ENCODE results near the gene HMCN2. TPM values are rescaled to one million over a fixed set of nuclear protein-coding genes. Genes with fewer than 3 reads are reported as not detected.

HMCN2 gene
- total RNA-seq, 1 donor from 2014 or later, result 7.8 TPM

- no peak overlapping the region for H3K4me3 ChIP-seq
- ATAC-seq, result no peak
- intact Hi-C loops (cut with DNase I), result no loop called here
- H3K36me3 ChIP-seq, result no peaks in the 10 kb centered on the region
- TF ChIP-seq, protein P1, sequence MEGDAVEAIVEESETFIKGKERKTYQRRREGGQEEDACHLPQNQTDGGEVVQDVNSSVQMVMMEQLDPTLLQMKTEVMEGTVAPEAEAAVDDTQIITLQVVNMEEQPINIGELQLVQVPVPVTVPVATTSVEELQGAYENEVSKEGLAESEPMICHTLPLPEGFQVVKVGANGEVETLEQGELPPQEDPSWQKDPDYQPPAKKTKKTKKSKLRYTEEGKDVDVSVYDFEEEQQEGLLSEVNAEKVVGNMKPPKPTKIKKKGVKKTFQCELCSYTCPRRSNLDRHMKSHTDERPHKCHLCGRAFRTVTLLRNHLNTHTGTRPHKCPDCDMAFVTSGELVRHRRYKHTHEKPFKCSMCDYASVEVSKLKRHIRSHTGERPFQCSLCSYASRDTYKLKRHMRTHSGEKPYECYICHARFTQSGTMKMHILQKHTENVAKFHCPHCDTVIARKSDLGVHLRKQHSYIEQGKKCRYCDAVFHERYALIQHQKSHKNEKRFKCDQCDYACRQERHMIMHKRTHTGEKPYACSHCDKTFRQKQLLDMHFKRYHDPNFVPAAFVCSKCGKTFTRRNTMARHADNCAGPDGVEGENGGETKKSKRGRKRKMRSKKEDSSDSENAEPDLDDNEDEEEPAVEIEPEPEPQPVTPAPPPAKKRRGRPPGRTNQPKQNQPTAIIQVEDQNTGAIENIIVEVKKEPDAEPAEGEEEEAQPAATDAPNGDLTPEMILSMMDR (IDR thresholded peaks at IDR 0.05), result no peak
- DNase-seq, result no peak
- no peaks in the 10 kb centered on the region for H3K4me1 ChIP-seq
- H3K27me3 ChIP-seq, result no peaks in the 10 kb centered on the region
- no peaks in the 10 kb centered on the region for H3K9me3 ChIP-seq
- no peak overlapping the region for H3K27ac ChIP-seq
Measured at GRCh38 chr9:130372057-130372456, 106.5 kb downstream of the HMCN2 start.

- intact Hi-C loops (cut with DNase I), result no loop called here
- H3K4me1 ChIP-seq, result no peaks in the 10 kb centered on the region
- ATAC-seq, result no peak
Measured at GRCh38 chr9:130373679-130374325, 108.2 kb downstream of the HMCN2 start.

DNA sequence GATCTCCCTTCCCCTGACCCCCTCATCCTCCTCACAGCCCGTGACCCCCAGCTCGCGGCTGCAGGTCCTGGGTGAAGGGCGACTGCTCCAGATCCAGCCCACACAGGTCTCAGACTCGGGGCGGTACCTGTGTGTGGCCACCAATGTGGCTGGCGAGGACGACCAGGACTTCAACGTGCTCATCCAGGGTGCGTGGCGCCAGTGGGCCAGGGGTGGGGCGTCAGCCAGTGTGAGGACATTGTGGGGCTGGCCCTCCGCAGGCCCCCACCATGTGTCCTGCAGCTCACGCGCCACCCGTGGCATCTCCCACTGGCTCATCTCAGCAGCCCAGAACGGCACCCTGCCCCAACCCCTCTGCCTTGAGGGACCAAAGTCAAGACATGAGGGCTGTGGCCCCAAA lies 112.1 kb downstream of the HMCN2 start:
- no peaks in the 10 kb centered on the region for H3K4me1 ChIP-seq

More at GRCh38 chr9:130373679-130374325, 108.2 kb downstream of the HMCN2 start:
- H3K4me3 ChIP-seq, result no peak overlapping the region
- H3K9me3 ChIP-seq, result no peaks in the 10 kb centered on the region
- TF ChIP-seq, protein P1 (IDR thresholded peaks at IDR 0.05), result no peak
- no peak for DNase-seq
- no peak overlapping the region for H3K27ac ChIP-seq
- no peaks in the 10 kb centered on the region for H3K36me3 ChIP-seq
- H3K27me3 ChIP-seq, result no peaks in the 10 kb centered on the region

GRCh38 chr9:130378875-130379648 lies 113.5 kb downstream of the HMCN2 start:
- Histone ChIP-seq H3K9me3 (no peaks in the 10 kb centered on the region), H3K36me3 (no peaks in the 10 kb centered on the region), H3K4me3 (no peak overlapping the region)

More for the DNA sequence above, 112.1 kb downstream of the HMCN2 start:
- ATAC-seq, result no peak
- Histone ChIP-seq H3K4me3 (no peak overlapping the region), H3K9me3 (no peaks in the 10 kb centered on the region), H3K27me3 (no peaks in the 10 kb centered on the region), H3K27ac (no peak overlapping the region), H3K36me3 (no peaks in the 10 kb centered on the region)
- TF ChIP-seq, protein P1 (IDR thresholded peaks at IDR 0.05), result no peak
- intact Hi-C loops (cut with DNase I), result no loop called here
- no peak for DNase-seq

GRCh38 chr9:130379649-130379970 lies 114.0 kb downstream of the HMCN2 start:
- ATAC-seq, result no peak
- no peaks in the 10 kb centered on the region for H3K27me3 ChIP-seq
- H3K36me3 ChIP-seq, result no peaks in the 10 kb centered on the region
- TF ChIP-seq, protein P1 (IDR thresholded peaks at IDR 0.05), result no peak
- H3K4me3 ChIP-seq, result no peak overlapping the region
- no peak overlapping the region for H3K27ac ChIP-seq
- intact Hi-C loops (cut with DNase I), result no loop called here
- H3K9me3 ChIP-seq, result no peaks in the 10 kb centered on the region
- H3K4me1 ChIP-seq, result no peaks in the 10 kb centered on the region
- DNase-seq, result no peak

More at GRCh38 chr9:130378875-130379648, 113.5 kb downstream of the HMCN2 start:
- TF ChIP-seq, protein P1 (IDR thresholded peaks at IDR 0.05), result no peak
- H3K27ac ChIP-seq, result no peak overlapping the region
- DNase-seq (no peak), ATAC-seq (no peak)
- intact Hi-C loops (cut with DNase I), result no loop called here
- H3K27me3 ChIP-seq, result no peaks in the 10 kb centered on the region
- H3K4me1 ChIP-seq, result no peaks in the 10 kb centered on the region
